NCI-H2107 treated with DMSO at 0.1 percent for 48 hours (cell line): ENCODE measurements around the gene SVOP.

Experiments used
- DNase-seq: peaks from one replicate; lab custom pipeline; 2025; ENCODE audit not compliant: unreplicated experiment; lab: John Stamatoyannopoulos, UW

Gene SVOP

DNA sequence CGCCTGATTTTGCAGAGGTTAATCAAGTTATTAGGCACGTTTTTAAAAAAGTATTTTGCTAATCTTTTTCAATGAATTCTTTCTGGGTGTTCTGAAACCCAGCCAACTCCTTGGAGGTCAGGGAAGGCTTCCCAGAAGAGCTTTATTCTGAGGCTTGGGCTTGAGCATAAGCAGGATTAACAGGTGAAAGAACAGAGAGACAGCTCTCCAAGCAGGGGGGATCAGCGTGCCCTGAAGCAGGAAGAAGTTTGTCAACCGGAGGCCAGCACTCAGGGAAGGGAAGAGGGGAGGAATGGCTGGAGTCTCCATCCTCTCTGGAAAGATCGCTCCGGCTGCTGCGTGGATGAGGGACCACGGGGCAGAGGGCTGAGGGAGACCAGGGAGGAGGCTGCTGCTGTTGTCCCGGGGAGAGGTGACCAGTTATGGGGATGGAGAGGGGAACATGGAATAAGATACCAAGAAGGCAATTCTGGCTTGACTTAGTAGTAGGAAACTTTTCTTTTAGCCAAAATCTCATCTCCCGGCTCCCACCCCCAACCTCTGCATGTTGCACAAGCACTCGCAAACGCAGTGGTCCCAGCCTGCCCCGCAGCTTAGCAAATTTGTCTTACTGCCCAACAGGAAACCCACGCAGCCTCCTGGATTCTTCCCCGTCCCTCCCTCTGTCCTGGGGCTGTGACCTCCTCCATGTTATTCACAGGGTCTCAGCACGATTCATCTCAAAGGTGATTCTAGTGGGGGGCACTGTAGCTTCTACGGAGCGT, 162.4 kb downstream of the SVOP start:
- DNase-seq = no peak
